A673 (cell line): ENCODE data around the gene TSPEAR. TPM values are rescaled to one million over a fixed set of nuclear protein-coding genes. Genes with fewer than 3 reads are reported as not detected.

Experiments
- BruUV-seq: library from RNA; stranded (reverse); fragments of 400-500 nt; replicated peaks from 2 replicates; lab custom pipeline; 2021; lab: Mats Ljungman, UMichigan
- CTCF ChIA-PET: fragments of 300-600 bp; sonication (Branson Sonifier 250); formaldehyde crosslinking; loops from one replicate; lab custom pipeline; 2022; ENCODE audit warnings: antibody characterized with exemption; lab: Charles Lee
- POLR2A ChIA-PET: fragments of 300-600 bp; sonication (Branson Sonifier 250); formaldehyde crosslinking; loops from one replicate; lab custom pipeline; 2022; ENCODE audit warnings: antibody characterized with exemption; ENCODE audit not compliant: low non-redundant PET; lab: Charles Lee
- DNase-seq: peaks from one replicate; pipeline ENCODE4 v3.0.0-alpha.2; 2015; ENCODE audit warnings: low spot score
- H3K27ac ChIP-seq: fragments of 200-600 bp; sonication (generic); 2 replicates; pipeline ENCODE4 v1.5.1; 2016; ENCODE audit warnings: mixed run types, low read depth, mild to moderate bottlenecking, mixed read lengths, antibody characterized with exemption, low read length; ENCODE audit not compliant: poor library complexity, severe bottlenecking
- H3K27me3 ChIP-seq: fragments of 200-600 bp; sonication (generic); replicated peaks from 2 replicates; pipeline ENCODE4 v1.6.1; 2017; ENCODE audit warnings: mixed run types, low read depth, mild to moderate bottlenecking, mixed read lengths, antibody characterized with exemption, low read length; ENCODE audit not compliant: insufficient read depth, poor library complexity
- H3K36me3 ChIP-seq: fragments of 200-600 bp; sonication (generic); 2 replicates; pipeline ENCODE4 v1.6.1; 2016; ENCODE audit warnings: mixed run types, mild to moderate bottlenecking, mixed read lengths, antibody characterized with exemption, low read length; ENCODE audit not compliant: insufficient read depth, poor library complexity, severe bottlenecking
- H3K4me1 ChIP-seq: fragments of 200-600 bp; sonication (generic); 2 replicates; pipeline ENCODE4 v1.6.1; 2017; ENCODE audit warnings: mixed run types, mild to moderate bottlenecking, mixed read lengths, antibody characterized with exemption, low read length; ENCODE audit not compliant: insufficient read depth, poor library complexity, severe bottlenecking
- H3K4me3 ChIP-seq: fragments of 200-600 bp; sonication (generic); 2 replicates; pipeline ENCODE4 v1.5.1; 2016; ENCODE audit warnings: low read depth, mixed run types, mild to moderate bottlenecking, mixed read lengths, low read length; ENCODE audit not compliant: poor library complexity, severe bottlenecking
- H3K9me3 ChIP-seq: fragments of 200-600 bp; sonication (generic); 2 replicates; pipeline ENCODE4 v1.6.1; 2016; ENCODE audit warnings: mixed run types, low read depth, mild to moderate bottlenecking, mixed read lengths, antibody characterized with exemption, low read length; ENCODE audit not compliant: poor library complexity, severe bottlenecking
- EZH2 ChIP-seq: fragments of 200-600 bp; sonication (generic); IDR thresholded peaks from 2 replicates; pipeline ENCODE4 v1.6.1; 2017; ENCODE audit warnings: borderline replicate concordance, low read depth, mild to moderate bottlenecking, mixed read lengths, antibody characterized with exemption, low read length; ENCODE audit not compliant: poor library complexity, severe bottlenecking
- intact Hi-C: fragments of 100-400 bp; cut with micrococcal nuclease; formaldehyde crosslinking; loops from one replicate; pipeline ENCODE4 v1.10.0; 2022; ENCODE audit not compliant: unreplicated experiment
- total RNA-seq: library from RNA; stranded (reverse); gene quantifications from 2 replicates; pipeline ENCODE4 v1.2.3, GENCODE V29; 2021
- TF ChIP-seq, protein P1 (sequence below): fragments of 300-800, 200-600 bp; sonication (generic); conservative IDR thresholded peaks from 2 replicates; pipeline ENCODE4 v1.5.1; 2017; ENCODE audit warnings: low read depth, mild to moderate bottlenecking, antibody characterized with exemption, low read length, moderate library complexity, mixed read lengths

TSPEAR gene
- total RNA-seq, 1 experiment from 2014 or later: 8.3 TPM

DNA sequence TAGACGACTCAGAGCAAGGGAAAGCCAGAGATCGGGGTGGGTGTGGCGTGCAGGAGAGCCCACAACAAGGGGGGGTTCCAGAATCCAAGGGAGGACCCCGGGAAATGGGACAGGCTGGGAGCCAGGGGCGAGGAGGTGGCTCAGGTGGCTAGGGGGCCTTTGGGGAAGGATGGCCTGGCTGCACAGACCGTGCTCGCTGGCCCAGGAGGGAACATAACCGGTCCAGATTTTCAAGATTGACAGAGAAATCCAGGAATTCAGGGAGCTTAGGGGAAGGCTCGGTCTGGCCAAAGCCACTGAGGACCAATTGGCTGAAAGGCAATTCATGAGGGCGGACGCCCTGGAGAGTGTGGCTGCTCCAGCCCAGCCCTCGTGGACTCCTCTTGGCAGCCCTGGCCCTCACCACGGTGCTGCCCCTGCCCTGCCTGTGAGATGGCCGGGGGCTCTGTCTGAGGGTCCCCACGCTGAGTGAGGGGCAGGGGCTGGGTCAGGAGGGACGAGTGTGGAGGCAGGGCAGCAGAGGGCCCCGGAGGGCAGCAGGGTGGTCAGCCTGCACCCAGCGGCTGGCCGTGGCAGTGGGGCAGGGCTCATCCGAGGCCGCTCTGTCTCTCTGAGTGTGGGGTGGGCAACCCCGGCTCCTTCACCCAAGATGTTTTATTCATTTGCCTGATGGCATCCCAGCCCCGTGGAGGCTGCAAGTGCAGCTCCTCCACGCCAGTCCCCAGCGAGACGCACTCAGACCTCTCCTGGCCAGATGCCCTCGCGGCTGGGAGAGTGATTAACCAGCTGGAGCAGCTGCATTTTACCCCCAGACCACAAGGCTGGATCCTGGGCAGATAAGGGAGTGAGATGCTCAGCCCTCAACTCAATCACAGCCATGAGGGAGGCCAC, 261.7 kb downstream of the TSPEAR start:
- POLR2A ChIA-PET: interaction anchor here (0.7 kb wide), 1 partner anchor 52 kb away, joined by 14 read pairs; no protein-coding TSS in a partner anchor
- Histone ChIP-seq H3K27ac (no peak overlapping the region), H3K4me1 (no peaks in the 10 kb centered on the region), H3K9me3 (peaks cover 6% of the 10 kb centered on the region), H3K4me3 (no peak overlapping the region), H3K27me3 (peaks cover 36% of the 10 kb centered on the region), H3K36me3 (no peaks in the 10 kb centered on the region)
- no peak for TF ChIP-seq EZH2
- TF ChIP-seq, protein P1, sequence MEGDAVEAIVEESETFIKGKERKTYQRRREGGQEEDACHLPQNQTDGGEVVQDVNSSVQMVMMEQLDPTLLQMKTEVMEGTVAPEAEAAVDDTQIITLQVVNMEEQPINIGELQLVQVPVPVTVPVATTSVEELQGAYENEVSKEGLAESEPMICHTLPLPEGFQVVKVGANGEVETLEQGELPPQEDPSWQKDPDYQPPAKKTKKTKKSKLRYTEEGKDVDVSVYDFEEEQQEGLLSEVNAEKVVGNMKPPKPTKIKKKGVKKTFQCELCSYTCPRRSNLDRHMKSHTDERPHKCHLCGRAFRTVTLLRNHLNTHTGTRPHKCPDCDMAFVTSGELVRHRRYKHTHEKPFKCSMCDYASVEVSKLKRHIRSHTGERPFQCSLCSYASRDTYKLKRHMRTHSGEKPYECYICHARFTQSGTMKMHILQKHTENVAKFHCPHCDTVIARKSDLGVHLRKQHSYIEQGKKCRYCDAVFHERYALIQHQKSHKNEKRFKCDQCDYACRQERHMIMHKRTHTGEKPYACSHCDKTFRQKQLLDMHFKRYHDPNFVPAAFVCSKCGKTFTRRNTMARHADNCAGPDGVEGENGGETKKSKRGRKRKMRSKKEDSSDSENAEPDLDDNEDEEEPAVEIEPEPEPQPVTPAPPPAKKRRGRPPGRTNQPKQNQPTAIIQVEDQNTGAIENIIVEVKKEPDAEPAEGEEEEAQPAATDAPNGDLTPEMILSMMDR: no peak
- no peak for DNase-seq
- CTCF ChIA-PET: no interaction called here
- no TSS peak for BruUV-seq
- intact Hi-C loops: loop anchor here (10.0 kb wide), 1 partner anchor 95 kb away; the partner anchor contains the start of gene TRPM2

DNA sequence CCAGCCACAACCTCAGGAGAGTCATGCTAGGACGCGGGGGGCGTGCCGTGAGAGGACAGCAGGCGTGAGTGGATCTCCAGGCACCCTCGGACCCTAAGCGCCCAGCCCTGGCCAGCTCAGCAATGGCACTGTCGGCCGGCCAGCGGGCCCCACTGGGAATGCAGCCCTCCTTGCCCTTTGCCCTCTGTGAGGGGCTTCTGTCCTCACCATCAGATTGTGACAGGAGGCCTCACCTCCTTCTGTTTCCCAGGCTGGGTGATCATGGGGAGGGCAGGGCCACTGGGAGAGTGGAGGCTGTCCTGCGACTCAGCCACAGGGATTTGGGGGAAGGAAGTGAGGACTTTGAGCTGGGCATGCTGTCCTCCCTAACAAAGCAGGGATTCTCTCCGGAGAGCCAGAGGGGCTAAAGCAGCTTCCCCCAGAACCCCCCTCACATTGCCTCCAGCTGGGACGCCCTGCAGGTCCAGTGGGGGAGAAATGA, 262.7 kb downstream of the TSPEAR start:
- peaks cover 31% of the 10 kb centered on the region for H3K27me3 ChIP-seq
- no TSS peak for BruUV-seq
- no peak overlapping the region for H3K27ac ChIP-seq
- POLR2A ChIA-PET: interaction anchor here (0.7 kb wide), 1 partner anchor 53 kb away, joined by 14 read pairs; no protein-coding TSS in a partner anchor
- CTCF ChIA-PET: no interaction called here
- no peaks in the 10 kb centered on the region for H3K36me3 ChIP-seq
- intact Hi-C loops: no loop called here
- no peak for TF ChIP-seq EZH2
- TF ChIP-seq, protein P1: no peak
- no peaks in the 10 kb centered on the region for H3K9me3 ChIP-seq
- no peaks in the 10 kb centered on the region for H3K4me1 ChIP-seq
- H3K4me3 ChIP-seq: no peak overlapping the region
- DNase-seq: no peak

Other genes starting within 250 kb of the TSPEAR start
- 0.28 and 0.47 TPM in 2 replicates for gene KRTAP10-1, start 171.4 kb downstream of the TSPEAR start, total RNA-seq
- gene KRTAP10-2, start 160.1 kb downstream of the TSPEAR start, total RNA-seq: 0.26 and 0.69 TPM in 2 replicates
- 0.62 TPM in 1 of 2 replicates, not detected in the other for gene KRTAP10-3, start 152.8 kb downstream of the TSPEAR start, total RNA-seq
- gene KRTAP10-4, start 137.8 kb downstream of the TSPEAR start, total RNA-seq: not detected in 2 replicates
- 0.33 TPM in 1 of 2 replicates, not detected in the other for gene KRTAP10-5, start 131.0 kb downstream of the TSPEAR start, total RNA-seq
- gene KRTAP10-6, start 119.1 kb downstream of the TSPEAR start, total RNA-seq: 0.39 TPM in 1 of 2 replicates, not detected in the other
- gene KRTAP10-7, start 111.0 kb downstream of the TSPEAR start, total RNA-seq: not detected in 2 replicates
- gene KRTAP10-8, start 99.5 kb downstream of the TSPEAR start, total RNA-seq: not detected in 2 replicates
- gene KRTAP10-9, start 84.5 kb downstream of the TSPEAR start, total RNA-seq: not detected in 2 replicates
- gene KRTAP10-10, start 74.2 kb downstream of the TSPEAR start, total RNA-seq: not detected in 2 replicates
- not detected in 2 replicates for gene KRTAP10-11, start 65.2 kb downstream of the TSPEAR start, total RNA-seq
- 0.81 and 1.0 TPM in 2 replicates for gene KRTAP12-4, start 56.9 kb downstream of the TSPEAR start, total RNA-seq
- gene KRTAP12-3, start 53.6 kb downstream of the TSPEAR start, total RNA-seq: not detected in 2 replicates
- gene KRTAP12-2, start 44.6 kb downstream of the TSPEAR start, total RNA-seq: 1.6 and 1.8 TPM in 2 replicates
- gene KRTAP12-1, start 29.4 kb downstream of the TSPEAR start, total RNA-seq: 0.80 and 2.8 TPM in 2 replicates
- not detected in 2 replicates for gene KRTAP10-12, start 14.4 kb downstream of the TSPEAR start, total RNA-seq
- 204 and 212 TPM in 2 replicates for gene UBE2G2, start 90.2 kb upstream of the TSPEAR start, total RNA-seq
- 124 and 132 TPM in 2 replicates for gene SUMO3, start 106.5 kb upstream of the TSPEAR start, total RNA-seq
- 216 and 217 TPM in 2 replicates for gene PTTG1IP, start 162.1 kb upstream of the TSPEAR start, total RNA-seq
- 5.0 and 7.4 TPM in 2 replicates for gene ITGB2, start 209.3 kb upstream of the TSPEAR start, total RNA-seq
- 114 and 115 TPM in 2 replicates for gene SLX9, start 228.5 kb upstream of the TSPEAR start, total RNA-seq